SK-N-SH (cell line): ENCODE measurements around the gene CELF5.

Source experiments
- CHD2 ChIP-seq: fragments of 150-350 bp; IDR thresholded peaks from 2 replicates; pipeline ENCODE4 v1.6.1; 2018; ENCODE audit warnings: low read length; ENCODE audit not compliant: partially characterized antibody
- TF ChIP-seq, protein P1 (sequence below): fragments of 200-600 bp; sonication (generic); IDR thresholded peaks from 2 replicates; pipeline ENCODE4 v1.6.1; 2017; ENCODE audit warnings: antibody characterized with exemption, mild to moderate bottlenecking, moderate library complexity

DNA sequence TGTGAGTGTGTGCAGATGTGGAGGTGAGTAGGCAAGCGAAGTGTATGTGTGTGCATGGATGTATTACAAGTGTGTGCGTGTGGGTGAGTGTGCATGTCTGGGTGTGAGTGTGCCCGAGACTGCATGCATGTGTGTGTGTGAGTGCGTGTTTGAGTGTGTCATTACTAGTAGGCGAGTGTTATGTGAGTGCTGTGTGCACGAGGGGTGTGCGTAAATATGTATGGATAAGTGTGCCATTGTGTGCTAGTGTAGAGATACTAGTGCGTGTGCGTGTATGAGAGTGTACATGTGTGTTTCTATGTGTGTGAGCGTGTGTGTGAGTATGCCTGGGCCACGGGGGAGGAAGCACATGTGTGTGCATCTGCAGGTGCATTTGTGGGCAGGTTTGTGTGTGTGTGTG, 53.8 kb downstream of the CELF5 start:
- TF ChIP-seq CHD2, result no peak
- TF ChIP-seq, protein P1, sequence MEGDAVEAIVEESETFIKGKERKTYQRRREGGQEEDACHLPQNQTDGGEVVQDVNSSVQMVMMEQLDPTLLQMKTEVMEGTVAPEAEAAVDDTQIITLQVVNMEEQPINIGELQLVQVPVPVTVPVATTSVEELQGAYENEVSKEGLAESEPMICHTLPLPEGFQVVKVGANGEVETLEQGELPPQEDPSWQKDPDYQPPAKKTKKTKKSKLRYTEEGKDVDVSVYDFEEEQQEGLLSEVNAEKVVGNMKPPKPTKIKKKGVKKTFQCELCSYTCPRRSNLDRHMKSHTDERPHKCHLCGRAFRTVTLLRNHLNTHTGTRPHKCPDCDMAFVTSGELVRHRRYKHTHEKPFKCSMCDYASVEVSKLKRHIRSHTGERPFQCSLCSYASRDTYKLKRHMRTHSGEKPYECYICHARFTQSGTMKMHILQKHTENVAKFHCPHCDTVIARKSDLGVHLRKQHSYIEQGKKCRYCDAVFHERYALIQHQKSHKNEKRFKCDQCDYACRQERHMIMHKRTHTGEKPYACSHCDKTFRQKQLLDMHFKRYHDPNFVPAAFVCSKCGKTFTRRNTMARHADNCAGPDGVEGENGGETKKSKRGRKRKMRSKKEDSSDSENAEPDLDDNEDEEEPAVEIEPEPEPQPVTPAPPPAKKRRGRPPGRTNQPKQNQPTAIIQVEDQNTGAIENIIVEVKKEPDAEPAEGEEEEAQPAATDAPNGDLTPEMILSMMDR, result no peak
